ENCODE results near the gene BIRC7. TPM values are rescaled to one million over a fixed set of nuclear protein-coding genes. Genes with fewer than 3 reads are reported as not detected.

Gene BIRC7
- polyA plus RNA-seq, 1 donor (not counting 4 experiments of a cell fraction or from before 2014, with no cell fraction given), result not detected

DNA sequence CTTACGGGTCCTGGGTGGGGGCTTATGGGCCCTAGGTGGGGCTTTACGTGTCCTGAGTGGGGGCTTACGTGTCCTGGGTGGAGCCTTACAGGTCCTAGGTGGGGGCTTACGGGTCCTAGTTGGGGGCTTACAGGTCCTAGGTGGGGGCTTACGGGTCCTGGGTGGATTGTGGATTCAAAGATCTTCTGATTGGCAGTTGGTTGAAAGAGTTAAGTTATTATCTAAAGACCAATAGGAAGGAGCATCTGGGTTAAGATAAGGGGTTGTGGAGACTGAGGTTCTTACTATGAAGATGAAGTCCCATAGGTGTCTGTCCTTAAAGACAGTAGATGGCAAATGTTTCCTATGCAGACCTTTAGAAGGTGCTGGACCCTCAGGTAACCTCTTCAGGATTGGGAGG lies 8.4 kb upstream of the BIRC7 start:
- no peak overlapping the region for H3K9ac ChIP-seq (ENCODE audit: control insufficient read depth, extremely low read depth, insufficient read depth, low read length)
- dilution Hi-C loops (cut with MboI; ENCODE audit: extremely low pct_ligation_motif_present, low sequenced_read_pairs), result loop anchor here (10.0 kb wide), 1 partner anchor 58 kb away; no protein-coding TSS in a partner anchor
- H4K20me1 ChIP-seq (ENCODE audit: control insufficient read depth, extremely low read depth, insufficient read depth, low read length), result no peaks in the 10 kb centered on the region
- no peaks in the 10 kb centered on the region for H3K9me3 ChIP-seq (ENCODE audit: control insufficient read depth, low read depth, low read length)
- H3K4me1 ChIP-seq (ENCODE audit: control insufficient read depth, extremely low read depth, insufficient read depth, low read length), result no peaks in the 10 kb centered on the region
- FAIRE-seq, result no peak
- H3K4me2 ChIP-seq (ENCODE audit: control insufficient read depth, extremely low read depth, insufficient read depth, low read depth, low read length), result no peak overlapping the region
- no peak overlapping the region for H2AFZ ChIP-seq (ENCODE audit: control insufficient read depth, low read length)
- H3K27me3 ChIP-seq (ENCODE audit: control insufficient read depth, extremely low read depth, insufficient read depth, low read length), result peaks cover 15% of the 10 kb centered on the region
- H3K79me2 ChIP-seq (ENCODE audit: control insufficient read depth, insufficient read depth, low read length), result no peaks in the 10 kb centered on the region
- no peak for TF ChIP-seq EZH2 (IDR thresholded peaks at IDR 0.05; ENCODE audit: low read length)
- TF ChIP-seq, protein P1, sequence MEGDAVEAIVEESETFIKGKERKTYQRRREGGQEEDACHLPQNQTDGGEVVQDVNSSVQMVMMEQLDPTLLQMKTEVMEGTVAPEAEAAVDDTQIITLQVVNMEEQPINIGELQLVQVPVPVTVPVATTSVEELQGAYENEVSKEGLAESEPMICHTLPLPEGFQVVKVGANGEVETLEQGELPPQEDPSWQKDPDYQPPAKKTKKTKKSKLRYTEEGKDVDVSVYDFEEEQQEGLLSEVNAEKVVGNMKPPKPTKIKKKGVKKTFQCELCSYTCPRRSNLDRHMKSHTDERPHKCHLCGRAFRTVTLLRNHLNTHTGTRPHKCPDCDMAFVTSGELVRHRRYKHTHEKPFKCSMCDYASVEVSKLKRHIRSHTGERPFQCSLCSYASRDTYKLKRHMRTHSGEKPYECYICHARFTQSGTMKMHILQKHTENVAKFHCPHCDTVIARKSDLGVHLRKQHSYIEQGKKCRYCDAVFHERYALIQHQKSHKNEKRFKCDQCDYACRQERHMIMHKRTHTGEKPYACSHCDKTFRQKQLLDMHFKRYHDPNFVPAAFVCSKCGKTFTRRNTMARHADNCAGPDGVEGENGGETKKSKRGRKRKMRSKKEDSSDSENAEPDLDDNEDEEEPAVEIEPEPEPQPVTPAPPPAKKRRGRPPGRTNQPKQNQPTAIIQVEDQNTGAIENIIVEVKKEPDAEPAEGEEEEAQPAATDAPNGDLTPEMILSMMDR (optimal IDR thresholded peaks at IDR 0.05 in 1 of 3, IDR thresholded peaks at IDR 0.05 in 1 of 3, conservative IDR thresholded peaks at IDR 0.05 in 1 of 3; ENCODE audit: extremely low read depth in 1 of 3, insufficient read depth in 2 of 3, low read length in 3 of 3), result no peak
- H3K4me3 ChIP-seq (ENCODE audit: control insufficient read depth in 2 of 3, extremely low read depth in 1 of 3, insufficient read depth in 2 of 3, low read depth in 1 of 3, low read length in 3 of 3), result no peak overlapping the region
- H3K9me1 ChIP-seq (ENCODE audit: control insufficient read depth, extremely low read depth, insufficient read depth, low read length), result no peaks in the 10 kb centered on the region
- no peak overlapping the region for H3K27ac ChIP-seq (ENCODE audit: control insufficient read depth, insufficient read depth, low read length)
- H3K36me3 ChIP-seq (ENCODE audit: control insufficient read depth in 2 of 2, extremely low read depth in 1 of 2, insufficient read depth in 2 of 2, low read length in 2 of 2), result no peaks in the 10 kb centered on the region
- no peak for DNase-seq (ENCODE audit: low read depth, low spot score)

DNA sequence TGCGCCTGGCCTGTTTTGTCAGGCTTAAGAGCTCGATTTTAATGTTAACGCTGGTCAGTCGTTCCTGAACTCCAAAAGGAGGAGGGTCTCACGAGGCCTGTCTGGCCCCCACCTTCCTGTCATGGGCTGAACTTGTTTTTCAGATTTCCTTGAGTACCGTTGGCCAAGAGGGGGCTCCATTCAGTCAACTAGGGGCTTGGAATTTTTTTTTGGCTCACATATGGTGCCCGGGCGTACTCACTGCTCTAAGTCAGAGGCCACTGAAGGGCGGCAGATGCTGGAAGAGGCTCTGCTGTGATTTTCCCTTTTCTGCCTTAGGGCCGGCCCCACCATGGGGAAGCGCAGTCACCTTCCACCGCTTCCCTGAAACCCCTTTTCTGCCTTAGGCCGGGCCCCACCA lies 6.9 kb upstream of the BIRC7 start:
- H3K4me3 ChIP-seq (ENCODE audit: control insufficient read depth in 2 of 3, extremely low read depth in 1 of 3, insufficient read depth in 2 of 3, low read depth in 1 of 3, low read length in 3 of 3), result no peak overlapping the region
- H3K9me1 ChIP-seq (ENCODE audit: control insufficient read depth, extremely low read depth, insufficient read depth, low read length), result no peaks in the 10 kb centered on the region
- DNase-seq (ENCODE audit: low read depth, low spot score) (no peak), FAIRE-seq (no peak)
- H3K36me3 ChIP-seq (ENCODE audit: control insufficient read depth in 2 of 2, extremely low read depth in 1 of 2, insufficient read depth in 2 of 2, low read length in 2 of 2), result no peaks in the 10 kb centered on the region
- H3K9me3 ChIP-seq (ENCODE audit: control insufficient read depth, low read depth, low read length), result no peaks in the 10 kb centered on the region
- no peak overlapping the region for H3K27ac ChIP-seq (ENCODE audit: control insufficient read depth, insufficient read depth, low read length)
- no peak for TF ChIP-seq EZH2 (IDR thresholded peaks at IDR 0.05; ENCODE audit: low read length)
- TF ChIP-seq, protein P1 (optimal IDR thresholded peaks at IDR 0.05 in 1 of 3, IDR thresholded peaks at IDR 0.05 in 1 of 3, conservative IDR thresholded peaks at IDR 0.05 in 1 of 3; ENCODE audit: extremely low read depth in 1 of 3, insufficient read depth in 2 of 3, low read length in 3 of 3), result no peak
- H3K79me2 ChIP-seq (ENCODE audit: control insufficient read depth, insufficient read depth, low read length), result no peaks in the 10 kb centered on the region
- H3K9ac ChIP-seq (ENCODE audit: control insufficient read depth, extremely low read depth, insufficient read depth, low read length), result no peak overlapping the region
- H3K27me3 ChIP-seq (ENCODE audit: control insufficient read depth, extremely low read depth, insufficient read depth, low read length), result peaks cover 22% of the 10 kb centered on the region
- H3K4me2 ChIP-seq (ENCODE audit: control insufficient read depth, extremely low read depth, insufficient read depth, low read depth, low read length), result no peak overlapping the region
- H2AFZ ChIP-seq (ENCODE audit: control insufficient read depth, low read length), result no peak overlapping the region
- dilution Hi-C loops (cut with MboI; ENCODE audit: extremely low pct_ligation_motif_present, low sequenced_read_pairs), result loop anchor here (10.0 kb wide), 1 partner anchor 56 kb away; no protein-coding TSS in a partner anchor
- H3K4me1 ChIP-seq (ENCODE audit: control insufficient read depth, extremely low read depth, insufficient read depth, low read length), result no peaks in the 10 kb centered on the region
- no peaks in the 10 kb centered on the region for H4K20me1 ChIP-seq (ENCODE audit: control insufficient read depth, extremely low read depth, insufficient read depth, low read length)
